Endothelial cell of umbilical vein (primary cell): ENCODE measurements around the gene SLC1A1. TPM values are rescaled to one million over a fixed set of nuclear protein-coding genes. Genes with fewer than 3 reads are reported as not detected.

Experiments
- BruUV-seq: library from RNA; stranded (reverse); fragments of 400-500 nt; replicated peaks from 2 replicates; lab custom pipeline; 2021; lab: Mats Ljungman, UMichigan
- CTCF ChIA-PET: fragments of 300-600, 350-600 bp; sonication (Branson Sonifier 250); formaldehyde crosslinking; loops from one replicate; lab custom pipeline; 2021; ENCODE audit warnings: antibody characterized with exemption, inconsistent platforms; lab: Charles Lee
- POLR2A ChIA-PET: fragments of 300-600, 350-600 bp; sonication (Branson Sonifier 250); formaldehyde crosslinking; loops from one replicate; lab custom pipeline; 2021; ENCODE audit warnings: antibody characterized with exemption, inconsistent platforms; lab: Charles Lee
- DNase-seq: peaks from one replicate; pipeline ENCODE4 v3.0.0-alpha.2; 2011; ENCODE audit warnings: low read depth, low spot score
- FAIRE-seq: peaks from 2 replicates; lab custom pipeline; 2011; peaks lifted over from hg19 to GRCh38; lab: Jason Lieb, UNC
- H2AFZ ChIP-seq: 2 replicates; pipeline ENCODE4 v1.6.0; 2012; ENCODE audit warnings: low read depth, low read length, control low read depth, inconsistent platforms
- H3K27ac ChIP-seq: 2 replicates; pipeline ENCODE4 v1.5.1; 2011; ENCODE audit warnings: low read depth, mild to moderate bottlenecking, control low read depth, low read length, moderate library complexity; ENCODE audit not compliant: insufficient read depth
- H3K27me3 ChIP-seq, 2 experiments: 2 replicates each; pipeline versions ENCODE4 v1.6.0 to v1.6.1; 2011; ENCODE audit warnings: low read length in 2 of 2, mixed read lengths in 1 of 2; ENCODE audit not compliant: control insufficient read depth in 2 of 2, insufficient read depth in 2 of 2
- H3K36me3 ChIP-seq, 2 experiments: 2 replicates in 1 of 2; 3 replicates in 1 of 2; pipeline ENCODE4 v1.5.1; 2011; ENCODE audit warnings: low read length in 2 of 2, mild to moderate bottlenecking in 1 of 2, moderate library complexity in 1 of 2; ENCODE audit not compliant: control insufficient read depth in 2 of 2, insufficient read depth in 2 of 2; ENCODE audit errors: extremely low read depth in 1 of 2
- H3K4me1 ChIP-seq: 3 replicates; pipeline ENCODE4 v1.5.1; 2011; ENCODE audit warnings: mild to moderate bottlenecking, low read length; ENCODE audit not compliant: control insufficient read depth, insufficient read depth; ENCODE audit errors: extremely low read depth
- H3K4me2 ChIP-seq: 2 replicates; pipeline ENCODE4 v1.6.1; 2011; ENCODE audit warnings: low read length, control low read depth, mixed read lengths; ENCODE audit not compliant: insufficient read depth
- H3K4me3 ChIP-seq, 3 experiments: fragments of 200-600 bp in 1 of 3; sonication (generic), shearing (Covaris generic) in 1 of 3; replicated peaks in 1 of 3; 2 replicates each; pipeline ENCODE4 v1.5.1; 2011 to 2016; ENCODE audit warnings: control low read depth in 3 of 3, low read length in 3 of 3, mild to moderate bottlenecking in 2 of 3, inconsistent platforms in 1 of 3, low read depth in 1 of 3, moderate library complexity in 1 of 3; ENCODE audit not compliant: insufficient read depth in 1 of 3
- H3K79me2 ChIP-seq: 2 replicates; pipeline ENCODE4 v1.6.0; 2012; ENCODE audit warnings: low read length, inconsistent platforms; ENCODE audit not compliant: control insufficient read depth, insufficient read depth
- H3K9ac ChIP-seq: replicated peaks from 2 replicates; pipeline ENCODE3; 2011; ENCODE audit warnings: low read length, control low read depth; ENCODE audit not compliant: insufficient read depth; ENCODE audit errors: extremely low read depth
- H3K9me1 ChIP-seq: replicated peaks from 3 replicates; pipeline ENCODE4 v1.6.0; 2011; ENCODE audit warnings: mild to moderate bottlenecking, low read length; ENCODE audit not compliant: control insufficient read depth, insufficient read depth; ENCODE audit errors: extremely low read depth
- H3K9me3 ChIP-seq: replicated peaks from 2 replicates; pipeline ENCODE4 v1.5.1; 2012; ENCODE audit warnings: low read length, inconsistent platforms; ENCODE audit not compliant: control insufficient read depth, insufficient read depth
- H4K20me1 ChIP-seq: replicated peaks from 2 replicates; pipeline ENCODE3; 2011; ENCODE audit warnings: mild to moderate bottlenecking, low read length; ENCODE audit not compliant: control insufficient read depth, insufficient read depth; ENCODE audit errors: extremely low read depth
- EZH2 ChIP-seq: IDR thresholded peaks from 2 replicates; pipeline ENCODE4 v1.6.1; 2012; ENCODE audit warnings: borderline replicate concordance, low read depth, mild to moderate bottlenecking, moderate library complexity, low read length, inconsistent platforms; ENCODE audit not compliant: severe bottlenecking
- GATA2 ChIP-seq: IDR thresholded peaks from 2 replicates; pipeline ENCODE4 v1.7.0; 2011; ENCODE audit warnings: low read depth, mild to moderate bottlenecking, moderate library complexity, mixed read lengths, low read length; ENCODE audit not compliant: insufficient read length, insufficient read depth
- JUN ChIP-seq: IDR thresholded peaks from 2 replicates; pipeline ENCODE4 v1.6.1; 2011; ENCODE audit warnings: borderline replicate concordance, low read depth; ENCODE audit not compliant: insufficient read length, insufficient read depth
- dilution Hi-C: fragments of 300-500 bp; cut with MboI; formaldehyde crosslinking; loops from one replicate; pipeline ENCODE4 v1.15.0; 2019; ENCODE audit warnings: low sequenced_read_pairs; ENCODE audit not compliant: extremely low pct_ligation_motif_present
- intact Hi-C: fragments of 100-400 bp; cut with micrococcal nuclease; formaldehyde crosslinking; loops from one replicate; pipeline ENCODE4 v1.10.0; 2022
- polyA plus RNA-seq, 4 experiments: library from polyadenylated mRNA; depleted of rRNA in 3 of 4; stranded (reverse) in 3 of 4; unstranded in 1 of 4; fragments of >200 nt; gene quantifications; 2 replicates each; pipeline versions ENCODE4 v1.2.1 to v1.2.3, GENCODE V29; 2011 to 2012; ENCODE audit warnings: missing spikeins in 1 of 4
- total RNA-seq: library from RNA; stranded (reverse); gene quantifications from 2 replicates; pipeline ENCODE4 v1.2.3, GENCODE V29; 2021
- TF ChIP-seq, protein P1 (sequence below): IDR thresholded peaks from 2 replicates; pipeline ENCODE4 v1.6.1; 2011; ENCODE audit not compliant: insufficient read depth, insufficient read length
- TF ChIP-seq, protein P2 (sequence below), 2 donors: IDR thresholded peaks; 1 replicate in 1 of 2; 2 replicates in 1 of 2; pipeline ENCODE4 v1.5.1; 2011; ENCODE audit warnings: low read length in 2 of 2, mild to moderate bottlenecking in 2 of 2, moderate library complexity in 2 of 2, control low read depth in 1 of 2, inconsistent platforms in 1 of 2, low read depth in 1 of 2; ENCODE audit not compliant: insufficient read depth in 1 of 2; ENCODE audit errors: extremely low read depth in 1 of 2

Gene SLC1A1
- total and polyA plus RNA-seq, 2 donors (not counting 3 experiments of a cell fraction or from before 2014, with no cell fraction given) = 5.8 to 8.3 TPM

DNA sequence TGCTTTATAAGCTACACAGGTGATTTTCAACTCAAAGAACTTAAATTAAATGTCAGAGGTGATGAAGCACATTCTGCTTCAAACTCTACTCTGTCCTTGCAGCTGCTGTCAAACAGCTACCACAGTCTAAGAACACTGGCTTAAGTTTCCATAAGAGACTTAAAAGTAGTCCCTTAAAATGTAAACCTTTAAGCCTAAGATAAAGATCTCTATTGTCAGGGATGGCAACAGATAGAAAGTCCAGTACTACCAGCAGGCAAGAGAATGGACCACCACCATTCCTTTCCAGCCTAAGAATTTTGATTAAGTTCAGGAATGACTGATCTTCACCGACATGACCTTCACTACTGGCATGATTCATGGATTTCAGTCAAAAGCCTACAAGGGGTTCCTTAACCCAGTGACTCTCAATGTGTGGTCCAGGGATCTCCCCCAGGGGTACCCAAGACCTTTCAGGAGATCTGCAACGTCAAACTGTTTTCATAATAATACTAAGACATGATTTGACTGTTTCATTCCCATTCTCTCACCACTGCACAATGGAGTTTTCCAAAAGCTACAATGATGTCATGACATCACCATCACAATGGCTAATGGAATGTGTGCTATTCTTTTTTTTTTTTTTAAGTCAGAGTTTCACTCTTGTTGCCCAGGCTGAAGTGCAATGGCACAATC is 130.8 kb downstream of the SLC1A1 start:
- no peaks in the 10 kb centered on the region for H3K36me3 ChIP-seq
- no peak overlapping the region for H3K4me2 ChIP-seq
- H4K20me1 ChIP-seq = no peaks in the 10 kb centered on the region
- ChIA-PET CTCF (interaction anchor here (1.4 to 2.4 kb wide), 2 partner anchors 17 to 19 kb away, joined by 4 to 9 read pairs; no protein-coding TSS in a partner anchor), POLR2A (no interaction called here)
- dilution Hi-C loops = no loop called here
- no peaks in the 10 kb centered on the region for H3K9me1 ChIP-seq
- no TSS peak for BruUV-seq
- no peak overlapping the region for H2AFZ ChIP-seq
- DNase-seq (peak; percentile 26), FAIRE-seq (no peak)
- H3K9ac ChIP-seq = no peak overlapping the region
- H3K79me2 ChIP-seq = no peaks in the 10 kb centered on the region
- no peaks in the 10 kb centered on the region for H3K9me3 ChIP-seq
- TF ChIP-seq JUN (peak; percentile 38), GATA2 (no peak), EZH2 (no peak)
- TF ChIP-seq, protein P1, sequence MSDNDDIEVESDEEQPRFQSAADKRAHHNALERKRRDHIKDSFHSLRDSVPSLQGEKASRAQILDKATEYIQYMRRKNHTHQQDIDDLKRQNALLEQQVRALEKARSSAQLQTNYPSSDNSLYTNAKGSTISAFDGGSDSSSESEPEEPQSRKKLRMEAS = no peak
- TF ChIP-seq, protein P2, sequence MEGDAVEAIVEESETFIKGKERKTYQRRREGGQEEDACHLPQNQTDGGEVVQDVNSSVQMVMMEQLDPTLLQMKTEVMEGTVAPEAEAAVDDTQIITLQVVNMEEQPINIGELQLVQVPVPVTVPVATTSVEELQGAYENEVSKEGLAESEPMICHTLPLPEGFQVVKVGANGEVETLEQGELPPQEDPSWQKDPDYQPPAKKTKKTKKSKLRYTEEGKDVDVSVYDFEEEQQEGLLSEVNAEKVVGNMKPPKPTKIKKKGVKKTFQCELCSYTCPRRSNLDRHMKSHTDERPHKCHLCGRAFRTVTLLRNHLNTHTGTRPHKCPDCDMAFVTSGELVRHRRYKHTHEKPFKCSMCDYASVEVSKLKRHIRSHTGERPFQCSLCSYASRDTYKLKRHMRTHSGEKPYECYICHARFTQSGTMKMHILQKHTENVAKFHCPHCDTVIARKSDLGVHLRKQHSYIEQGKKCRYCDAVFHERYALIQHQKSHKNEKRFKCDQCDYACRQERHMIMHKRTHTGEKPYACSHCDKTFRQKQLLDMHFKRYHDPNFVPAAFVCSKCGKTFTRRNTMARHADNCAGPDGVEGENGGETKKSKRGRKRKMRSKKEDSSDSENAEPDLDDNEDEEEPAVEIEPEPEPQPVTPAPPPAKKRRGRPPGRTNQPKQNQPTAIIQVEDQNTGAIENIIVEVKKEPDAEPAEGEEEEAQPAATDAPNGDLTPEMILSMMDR (IDR thresholded peaks at IDR 0.05; ENCODE audit: extremely low read depth in 1 of 2, insufficient read depth in 1 of 2, low read depth in 1 of 2, low read length in 2 of 2) = no peak
- H3K4me1 ChIP-seq = peaks cover 6% of the 10 kb centered on the region
- H3K27me3 ChIP-seq = no peaks in the 10 kb centered on the region
- H3K27ac ChIP-seq = no peak overlapping the region
- no peak overlapping the region for H3K4me3 ChIP-seq
- intact Hi-C loops = no loop called here
